GM21381 (cell line): ENCODE measurements around the gene PLET1.

Experiments used
- ATAC-seq: cut with Tn5 transposase; IDR thresholded peaks from one replicate; pipeline ENCODE4 v1.9.1; 2021; ENCODE audit warnings: mild to moderate bottlenecking, moderate library complexity; ENCODE audit not compliant: unreplicated experiment

Gene PLET1

GRCh38 chr11:112260490-112260889 is at the start of gene PLET1:
Gene PLET1 (minus strand): TSS chr11:112260860. CDS start chr11:112260589, 271 bp downstream.
- ATAC-seq, result no peak

- ATAC-seq, result no peak
Measured at GRCh38 chr11:112310419-112310818, 49.8 kb upstream of the PLET1 start.

- no peak for ATAC-seq
Measured at GRCh38 chr11:112308651-112309050, 48.0 kb upstream of the PLET1 start.

- no peak for ATAC-seq
Measured at GRCh38 chr11:112307616-112308015, 47.0 kb upstream of the PLET1 start.

GRCh38 chr11:112306230-112306629 is 45.6 kb upstream of the PLET1 start:
- ATAC-seq, result no peak

- ATAC-seq, result no peak
Measured at GRCh38 chr11:112304914-112305313, 44.3 kb upstream of the PLET1 start.

GRCh38 chr11:112303616-112304015 is 43.0 kb upstream of the PLET1 start:
- no peak for ATAC-seq

GRCh38 chr11:112302226-112302868 is 41.7 kb upstream of the PLET1 start:
- ATAC-seq, result no peak

- no peak for ATAC-seq
Measured at GRCh38 chr11:112300094-112300786, 39.6 kb upstream of the PLET1 start.

GRCh38 chr11:112298535-112298934 is 37.9 kb upstream of the PLET1 start:
- ATAC-seq, result no peak

GRCh38 chr11:112297248-112297866 is 36.7 kb upstream of the PLET1 start:
- ATAC-seq, result no peak

GRCh38 chr11:112296044-112296443 is 35.4 kb upstream of the PLET1 start:
- ATAC-seq, result no peak

- no peak for ATAC-seq
Measured at GRCh38 chr11:112294688-112295340, 34.2 kb upstream of the PLET1 start.

- ATAC-seq, result no peak
Measured at GRCh38 chr11:112293614-112294013, 33.0 kb upstream of the PLET1 start.

- no peak for ATAC-seq
Measured at GRCh38 chr11:112292785-112293407, 32.2 kb upstream of the PLET1 start.

GRCh38 chr11:112292188-112292587 is 31.5 kb upstream of the PLET1 start:
- no peak for ATAC-seq

GRCh38 chr11:112291191-112291590 is 30.5 kb upstream of the PLET1 start:
- ATAC-seq, result no peak

GRCh38 chr11:112290493-112290850 is 29.8 kb upstream of the PLET1 start:
- peak; percentile 1 for ATAC-seq

- ATAC-seq, result peak; percentile 99
Measured at GRCh38 chr11:112289588-112290492, 29.2 kb upstream of the PLET1 start.

GRCh38 chr11:112288021-112288420 is 27.4 kb upstream of the PLET1 start:
- no peak for ATAC-seq
